ENCODE data around the gene RAB14. TPM values are rescaled to one million over a fixed set of nuclear protein-coding genes. Genes with fewer than 3 reads are reported as not detected.

Gene RAB14
- total and polyA plus RNA-seq, 2 experiments from 2014 or later = 58.7 to 61.9 TPM

DNA sequence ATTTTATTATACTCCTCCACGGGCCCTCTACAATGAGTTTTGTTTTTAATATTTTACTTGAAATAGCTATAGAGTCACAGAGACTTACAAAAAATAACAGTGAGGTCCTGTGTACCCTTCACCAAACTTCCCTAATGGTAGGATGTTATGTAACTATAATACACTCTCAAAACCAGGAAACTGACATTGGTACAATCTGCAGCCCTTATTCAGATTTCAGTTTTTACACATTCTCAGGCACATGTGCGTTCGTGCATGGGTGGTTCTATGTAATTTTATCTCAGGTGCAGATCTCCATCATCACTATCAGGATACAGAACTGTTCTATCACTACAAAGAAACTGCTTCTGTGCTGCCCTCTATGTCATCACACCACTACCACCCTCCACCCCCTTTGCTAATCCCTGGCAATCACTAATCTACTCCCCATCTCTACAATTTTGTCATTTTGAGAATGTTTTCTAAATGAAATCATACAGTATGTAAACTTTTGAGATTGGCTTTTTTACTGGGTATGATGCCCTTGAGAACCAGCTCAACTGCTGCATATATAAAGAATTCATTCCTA, 16.4 kb downstream of the RAB14 start:
- Histone ChIP-seq H2AFZ (no peak overlapping the region), H3K27me3 (no peaks in the 10 kb centered on the region), H3K4me1 (ENCODE audit: insufficient read depth) (peaks cover 28% of the 10 kb centered on the region), H3K27ac (no peak overlapping the region), H4K20me1 (ENCODE audit: insufficient read depth, poor library complexity, severe bottlenecking) (peaks cover 48% of the 10 kb centered on the region), H3K4me2 (no peak overlapping the region), H3K4me3 (no peak overlapping the region), H3K79me2 (peaks cover 91% of the 10 kb centered on the region), H3K36me3 (replicated peaks; ENCODE audit: insufficient read depth, low read depth) (no peaks in the 10 kb centered on the region), H3K9me2 (replicated peaks; ENCODE audit: insufficient read depth) (no peaks in the 10 kb centered on the region), H3K9me3 (ENCODE audit: low read depth) (no peaks in the 10 kb centered on the region)
- no peak for DNase-seq (ENCODE audit: low spot score)
- 90% methylated on average over 3 of the region's 3 CpGs for WGBS (ENCODE audit: low lambda C conversion rate, missing lambda C conversion rate)
- TF ChIP-seq, protein P1, sequence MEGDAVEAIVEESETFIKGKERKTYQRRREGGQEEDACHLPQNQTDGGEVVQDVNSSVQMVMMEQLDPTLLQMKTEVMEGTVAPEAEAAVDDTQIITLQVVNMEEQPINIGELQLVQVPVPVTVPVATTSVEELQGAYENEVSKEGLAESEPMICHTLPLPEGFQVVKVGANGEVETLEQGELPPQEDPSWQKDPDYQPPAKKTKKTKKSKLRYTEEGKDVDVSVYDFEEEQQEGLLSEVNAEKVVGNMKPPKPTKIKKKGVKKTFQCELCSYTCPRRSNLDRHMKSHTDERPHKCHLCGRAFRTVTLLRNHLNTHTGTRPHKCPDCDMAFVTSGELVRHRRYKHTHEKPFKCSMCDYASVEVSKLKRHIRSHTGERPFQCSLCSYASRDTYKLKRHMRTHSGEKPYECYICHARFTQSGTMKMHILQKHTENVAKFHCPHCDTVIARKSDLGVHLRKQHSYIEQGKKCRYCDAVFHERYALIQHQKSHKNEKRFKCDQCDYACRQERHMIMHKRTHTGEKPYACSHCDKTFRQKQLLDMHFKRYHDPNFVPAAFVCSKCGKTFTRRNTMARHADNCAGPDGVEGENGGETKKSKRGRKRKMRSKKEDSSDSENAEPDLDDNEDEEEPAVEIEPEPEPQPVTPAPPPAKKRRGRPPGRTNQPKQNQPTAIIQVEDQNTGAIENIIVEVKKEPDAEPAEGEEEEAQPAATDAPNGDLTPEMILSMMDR (IDR thresholded peaks at IDR 0.05; ENCODE audit: poor library complexity) = no peak
- no peak for TF ChIP-seq EZH2phosphoT487 (IDR thresholded peaks at IDR 0.05; ENCODE audit: low read depth, severe bottlenecking, unreplicated experiment)
- no peak for TF ChIP-seq EZH2 (IDR thresholded peaks at IDR 0.05; ENCODE audit: borderline replicate concordance)

DNA sequence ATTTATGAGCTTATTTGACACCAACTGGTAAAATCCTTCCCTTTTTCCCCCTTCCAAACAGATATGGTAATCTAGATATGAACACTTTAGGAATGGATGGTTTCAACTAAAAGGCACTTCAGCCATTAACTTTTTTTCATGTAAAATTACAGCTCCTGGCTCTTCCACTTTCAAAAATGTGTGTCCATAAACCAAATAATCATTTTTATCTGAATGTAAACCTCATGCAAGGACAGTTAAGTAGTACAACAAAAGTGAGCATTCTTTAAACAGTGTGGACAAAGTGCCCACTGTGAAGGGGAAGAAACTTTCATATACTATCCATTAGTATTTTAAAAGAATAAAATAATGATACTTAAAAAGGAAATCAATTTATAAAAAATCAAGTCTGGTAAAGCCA, 17.2 kb downstream of the RAB14 start:
- no peak overlapping the region for H2AFZ ChIP-seq
- H3K9me3 ChIP-seq (ENCODE audit: low read depth) = no peaks in the 10 kb centered on the region
- H3K4me3 ChIP-seq = no peak overlapping the region
- peak overlapping the region; percentile 53 for H3K27ac ChIP-seq
- no peak for DNase-seq (ENCODE audit: low spot score)
- TF ChIP-seq EZH2phosphoT487 (IDR thresholded peaks at IDR 0.05; ENCODE audit: low read depth, severe bottlenecking, unreplicated experiment) (no peak), EZH2 (IDR thresholded peaks at IDR 0.05; ENCODE audit: borderline replicate concordance) (no peak)
- TF ChIP-seq, protein P1 (IDR thresholded peaks at IDR 0.05; ENCODE audit: poor library complexity) = no peak
- H3K4me2 ChIP-seq = no peak overlapping the region
- H4K20me1 ChIP-seq (ENCODE audit: insufficient read depth, poor library complexity, severe bottlenecking) = peaks cover 44% of the 10 kb centered on the region
- H3K27me3 ChIP-seq = no peaks in the 10 kb centered on the region
- no peaks in the 10 kb centered on the region for H3K9me2 ChIP-seq (replicated peaks; ENCODE audit: insufficient read depth)
- peaks cover 36% of the 10 kb centered on the region for H3K4me1 ChIP-seq (ENCODE audit: insufficient read depth)
- no peaks in the 10 kb centered on the region for H3K36me3 ChIP-seq (replicated peaks; ENCODE audit: insufficient read depth, low read depth)
- peaks cover 91% of the 10 kb centered on the region for H3K79me2 ChIP-seq

DNA sequence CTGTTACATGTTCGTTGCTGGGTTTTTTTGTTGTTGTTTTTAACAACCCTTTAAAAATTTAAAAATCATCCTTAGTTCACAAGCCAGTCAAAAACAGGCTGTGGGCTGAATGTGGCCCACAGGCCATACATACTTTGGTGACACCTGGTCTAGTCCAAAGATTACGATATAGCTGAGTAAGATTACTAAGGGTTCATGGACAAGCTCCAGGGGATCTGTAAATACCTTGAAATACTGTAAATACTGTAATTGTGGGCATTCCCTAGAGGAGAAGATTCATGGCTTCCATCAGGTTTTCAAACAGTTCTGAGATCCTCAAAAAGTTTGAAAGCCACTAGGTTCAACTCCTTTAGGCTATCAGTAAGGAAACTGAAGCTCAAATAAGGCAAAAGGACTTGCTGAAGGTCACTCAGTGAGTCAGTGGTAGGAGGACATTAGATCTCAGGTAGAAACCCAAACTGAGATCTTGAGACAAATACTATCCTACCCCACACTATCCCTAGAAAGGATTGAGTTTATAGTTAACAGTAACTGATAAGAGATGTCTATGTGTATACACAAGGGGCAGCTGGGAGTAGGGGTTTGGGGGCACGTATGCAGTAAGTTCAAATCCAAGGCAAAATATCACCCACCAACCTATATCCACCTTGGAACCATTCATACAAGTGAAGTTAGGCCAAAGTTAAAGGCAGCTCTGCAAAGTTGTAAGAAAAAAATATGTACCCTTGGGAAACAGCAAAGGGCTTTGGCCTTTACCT, 17.8 kb downstream of the RAB14 start:
- Histone ChIP-seq H3K27me3 (no peaks in the 10 kb centered on the region), H2AFZ (no peak overlapping the region), H3K4me3 (no peak overlapping the region), H3K79me2 (peaks cover 84% of the 10 kb centered on the region), H3K9me2 (replicated peaks; ENCODE audit: insufficient read depth) (no peaks in the 10 kb centered on the region), H3K9me3 (ENCODE audit: low read depth) (no peaks in the 10 kb centered on the region), H3K36me3 (replicated peaks; ENCODE audit: insufficient read depth, low read depth) (no peaks in the 10 kb centered on the region), H3K27ac (peak overlapping the region; percentile 53), H4K20me1 (ENCODE audit: insufficient read depth, poor library complexity, severe bottlenecking) (peaks cover 38% of the 10 kb centered on the region), H3K4me2 (no peak overlapping the region), H3K4me1 (ENCODE audit: insufficient read depth) (peaks cover 39% of the 10 kb centered on the region)
- 60% methylated on average over 3 of the region's 3 CpGs for WGBS (ENCODE audit: low lambda C conversion rate, missing lambda C conversion rate)
- DNase-seq (ENCODE audit: low spot score) = no peak
- TF ChIP-seq EZH2phosphoT487 (IDR thresholded peaks at IDR 0.05; ENCODE audit: low read depth, severe bottlenecking, unreplicated experiment) = no peak
- no peak for TF ChIP-seq EZH2 (IDR thresholded peaks at IDR 0.05; ENCODE audit: borderline replicate concordance)

DNA sequence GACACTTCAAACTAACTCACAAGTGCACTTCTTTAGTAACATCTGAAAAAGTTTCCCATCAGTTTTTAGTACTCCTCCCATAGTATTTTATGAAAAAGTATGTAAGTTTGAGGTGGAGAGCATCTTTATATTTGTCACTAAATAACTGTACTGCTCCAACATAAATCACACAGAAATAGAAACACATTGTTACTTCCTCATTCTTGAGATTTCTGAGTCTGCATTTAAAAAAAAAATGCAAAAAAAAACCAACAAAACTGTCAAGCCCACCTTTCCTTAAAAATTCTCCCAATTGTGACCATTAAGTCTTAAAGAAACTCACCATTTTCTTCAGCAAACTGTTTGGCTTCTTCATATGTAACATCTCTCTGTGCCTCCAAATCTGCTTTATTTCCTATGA, 18.7 kb downstream of the RAB14 start:
- Histone ChIP-seq H3K27ac (peak overlapping the region; percentile 53), H3K9me3 (ENCODE audit: low read depth) (no peaks in the 10 kb centered on the region), H3K9me2 (replicated peaks; ENCODE audit: insufficient read depth) (no peaks in the 10 kb centered on the region), H2AFZ (no peak overlapping the region), H3K4me1 (ENCODE audit: insufficient read depth) (peaks cover 38% of the 10 kb centered on the region), H3K4me3 (no peak overlapping the region), H3K79me2 (peaks cover 76% of the 10 kb centered on the region), H3K4me2 (no peak overlapping the region), H3K27me3 (no peaks in the 10 kb centered on the region), H4K20me1 (ENCODE audit: insufficient read depth, poor library complexity, severe bottlenecking) (peaks cover 37% of the 10 kb centered on the region), H3K36me3 (replicated peaks; ENCODE audit: insufficient read depth, low read depth) (no peaks in the 10 kb centered on the region)
- no peak for DNase-seq (ENCODE audit: low spot score)
- TF ChIP-seq, protein P1 (IDR thresholded peaks at IDR 0.05; ENCODE audit: poor library complexity) = no peak
- no peak for TF ChIP-seq EZH2phosphoT487 (IDR thresholded peaks at IDR 0.05; ENCODE audit: low read depth, severe bottlenecking, unreplicated experiment)
- no peak for TF ChIP-seq EZH2 (IDR thresholded peaks at IDR 0.05; ENCODE audit: borderline replicate concordance)

Measured in hepatocyte (in vitro differentiated cells).